GM19463 (cell line): ENCODE measurements around the gene HOXD4.

ENCODE experiments used
- ATAC-seq: cut with Tn5 transposase; IDR thresholded peaks from one replicate; pipeline ENCODE4 v1.9.1; 2021; ENCODE audit warnings: mild to moderate bottlenecking, moderate library complexity; ENCODE audit not compliant: unreplicated experiment

HOXD4 gene

DNA sequence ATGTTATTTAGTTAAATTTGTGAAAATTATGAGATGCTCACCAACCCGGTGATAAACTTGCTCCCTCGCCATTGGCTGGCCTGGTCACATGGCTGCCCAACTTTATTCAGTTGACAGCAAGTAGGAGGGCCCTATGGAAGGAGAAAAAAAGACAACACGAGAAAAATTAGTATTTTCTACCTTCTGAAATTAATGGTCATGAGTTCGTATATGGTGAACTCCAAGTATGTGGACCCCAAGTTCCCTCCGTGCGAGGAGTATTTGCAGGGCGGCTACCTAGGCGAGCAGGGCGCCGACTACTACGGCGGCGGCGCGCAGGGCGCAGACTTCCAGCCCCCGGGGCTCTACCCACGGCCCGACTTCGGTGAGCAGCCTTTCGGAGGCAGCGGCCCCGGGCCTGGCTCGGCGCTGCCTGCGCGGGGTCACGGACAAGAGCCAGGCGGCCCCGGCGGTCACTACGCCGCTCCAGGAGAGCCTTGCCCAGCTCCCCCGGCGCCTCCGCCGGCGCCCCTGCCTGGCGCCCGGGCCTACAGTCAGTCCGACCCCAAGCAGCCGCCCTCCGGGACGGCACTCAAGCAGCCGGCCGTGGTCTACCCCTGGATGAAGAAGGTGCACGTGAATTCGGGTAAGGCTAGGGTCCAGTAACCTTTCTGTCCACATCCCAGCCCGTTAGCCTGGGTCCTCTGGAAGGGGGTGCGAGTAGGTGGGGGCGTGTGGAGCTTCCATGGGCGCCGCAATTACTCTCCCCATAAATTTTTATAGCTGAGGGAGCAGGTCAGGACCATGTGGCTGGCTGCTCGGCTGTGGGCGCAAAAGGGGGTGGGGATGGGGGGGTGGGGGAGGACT lies at the start of gene HOXD4:
HOXD4 (plus strand) TSS at position 109 of the 846 bp plus-strand sequence; CDS start at position 193, 84 bp downstream.
- ATAC-seq = no peak

DNA sequence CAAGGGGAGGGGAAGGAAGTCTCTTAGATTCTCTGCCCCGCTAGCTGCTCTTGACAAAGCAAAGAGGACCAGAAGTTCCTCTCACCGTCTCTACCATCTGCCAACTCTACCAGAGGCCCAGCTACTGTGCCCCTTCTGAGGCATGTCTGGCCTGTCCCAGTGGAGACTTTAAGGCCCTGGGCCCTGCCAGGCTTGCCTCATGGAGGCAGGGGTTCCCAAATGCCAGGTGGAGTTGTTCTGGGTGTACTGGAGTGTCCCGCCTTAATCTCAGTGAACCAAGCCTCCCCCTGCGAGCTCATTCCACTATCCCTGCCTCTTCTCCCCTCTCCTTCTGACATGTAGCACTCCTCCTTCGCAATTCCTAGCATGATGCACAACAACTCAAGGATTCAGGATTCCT lies 49.5 kb upstream of the HOXD4 start:
- no peak for ATAC-seq

DNA sequence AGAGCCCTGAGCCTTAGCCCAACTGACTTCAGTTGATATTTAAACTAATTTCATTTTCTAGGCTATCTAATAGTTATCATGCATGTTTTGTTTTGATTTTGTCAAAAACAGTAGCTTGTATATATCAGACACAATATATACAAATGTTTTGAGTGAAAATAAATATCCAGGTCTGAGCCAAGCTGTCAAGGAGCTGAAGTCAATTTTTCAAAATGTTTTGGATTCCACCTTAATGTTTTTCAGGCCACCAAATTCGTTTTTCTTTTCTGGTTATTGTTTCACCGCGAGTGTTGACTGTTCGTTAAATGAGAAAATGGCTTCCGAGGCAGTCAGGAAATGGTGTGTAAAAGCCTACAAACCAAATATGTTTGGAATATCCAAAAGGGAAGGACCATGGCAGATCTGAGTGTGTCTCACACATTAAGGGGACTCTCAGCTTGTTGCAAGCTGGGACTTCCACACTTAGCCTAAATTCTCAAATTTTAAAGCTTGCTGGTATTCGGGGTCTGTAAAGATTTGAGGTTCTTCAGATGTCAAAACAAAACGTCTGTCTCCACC lies 49.0 kb upstream of the HOXD4 start:
- no peak for ATAC-seq

DNA sequence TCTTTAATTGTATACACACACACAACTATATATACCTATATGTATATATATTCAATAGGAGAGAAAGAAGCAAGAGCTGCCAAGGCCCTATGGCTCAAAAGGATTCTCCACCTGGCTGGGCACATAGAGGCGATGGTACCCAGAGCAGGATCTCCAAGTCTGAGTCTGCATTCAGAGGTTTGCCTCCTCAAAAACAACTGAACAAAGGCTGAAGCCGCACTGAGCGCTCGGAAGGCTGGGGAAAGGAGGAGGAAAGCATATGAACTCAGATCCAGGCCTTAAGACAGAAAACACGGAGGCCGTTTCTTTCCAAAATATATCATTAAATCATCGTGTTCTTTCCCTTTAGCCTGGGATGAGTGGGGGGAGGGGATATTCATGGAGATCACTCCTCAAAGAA lies 48.2 kb upstream of the HOXD4 start:
- ATAC-seq = no peak

DNA sequence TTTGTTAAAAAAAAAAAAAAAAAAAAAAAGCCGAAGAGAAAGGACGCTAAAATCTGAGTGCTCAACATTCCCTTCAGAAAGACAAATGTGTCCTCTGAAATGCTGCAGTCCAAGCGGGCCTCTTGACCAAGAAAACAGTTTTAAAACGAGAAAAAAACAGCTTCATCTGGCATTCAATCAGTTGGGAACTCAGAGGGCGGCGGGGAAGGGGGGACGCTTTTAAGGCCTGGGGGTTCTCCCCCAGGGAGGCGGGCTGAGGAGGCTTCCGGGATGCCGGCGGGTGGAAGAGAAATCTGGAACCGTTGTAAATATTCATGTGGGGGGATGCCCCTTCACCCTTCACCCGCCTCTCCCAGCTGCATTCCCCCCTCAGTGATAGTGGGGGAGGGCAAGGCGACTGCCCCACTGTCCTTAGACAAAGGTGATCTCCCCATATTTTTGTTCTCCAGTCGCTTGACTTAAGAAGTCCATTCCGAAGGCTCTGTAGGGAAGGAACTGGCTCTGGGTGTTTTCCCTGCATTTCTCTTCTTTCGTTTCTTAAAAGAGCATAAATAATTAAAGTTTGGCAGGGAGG lies 47.5 kb upstream of the HOXD4 start:
- no peak for ATAC-seq

DNA sequence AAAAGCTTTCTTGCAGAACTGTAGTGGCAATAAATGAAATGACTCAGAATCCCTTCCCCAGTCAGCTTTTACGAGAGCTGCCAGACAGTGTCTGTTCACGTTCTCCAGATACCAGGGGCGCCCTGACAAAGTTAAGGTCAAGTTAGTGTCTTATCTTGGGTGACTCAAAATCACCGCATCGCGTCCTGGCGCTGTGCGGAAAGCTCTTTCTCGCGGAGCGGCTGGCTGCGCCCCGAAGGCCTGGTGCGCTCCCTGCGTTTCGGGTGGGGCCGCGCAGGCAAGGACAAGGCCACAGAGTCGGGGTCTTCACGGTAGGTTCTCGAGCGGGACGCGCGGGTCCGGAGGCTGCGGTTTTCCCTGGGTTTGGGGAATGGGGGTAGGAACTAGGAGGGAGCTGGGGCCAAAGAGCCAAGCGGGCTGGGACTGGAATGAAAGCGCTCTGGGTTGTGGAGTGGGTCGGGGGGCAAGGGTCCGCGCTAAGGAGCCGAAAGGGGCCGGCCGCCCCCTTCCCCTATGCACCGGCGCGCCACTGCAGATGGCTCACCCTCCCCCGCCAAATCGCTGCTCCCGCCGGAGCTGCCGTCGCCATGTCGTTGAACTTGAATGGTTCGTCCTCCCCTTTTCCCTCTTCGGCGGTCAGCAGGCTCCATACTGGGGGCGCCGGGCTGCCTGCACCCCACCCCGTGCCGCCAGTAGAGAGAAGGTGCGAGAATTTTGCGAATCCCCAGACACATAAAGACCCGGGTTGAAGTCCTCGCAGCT lies 46.9 kb upstream of the HOXD4 start:
- no peak for ATAC-seq

DNA sequence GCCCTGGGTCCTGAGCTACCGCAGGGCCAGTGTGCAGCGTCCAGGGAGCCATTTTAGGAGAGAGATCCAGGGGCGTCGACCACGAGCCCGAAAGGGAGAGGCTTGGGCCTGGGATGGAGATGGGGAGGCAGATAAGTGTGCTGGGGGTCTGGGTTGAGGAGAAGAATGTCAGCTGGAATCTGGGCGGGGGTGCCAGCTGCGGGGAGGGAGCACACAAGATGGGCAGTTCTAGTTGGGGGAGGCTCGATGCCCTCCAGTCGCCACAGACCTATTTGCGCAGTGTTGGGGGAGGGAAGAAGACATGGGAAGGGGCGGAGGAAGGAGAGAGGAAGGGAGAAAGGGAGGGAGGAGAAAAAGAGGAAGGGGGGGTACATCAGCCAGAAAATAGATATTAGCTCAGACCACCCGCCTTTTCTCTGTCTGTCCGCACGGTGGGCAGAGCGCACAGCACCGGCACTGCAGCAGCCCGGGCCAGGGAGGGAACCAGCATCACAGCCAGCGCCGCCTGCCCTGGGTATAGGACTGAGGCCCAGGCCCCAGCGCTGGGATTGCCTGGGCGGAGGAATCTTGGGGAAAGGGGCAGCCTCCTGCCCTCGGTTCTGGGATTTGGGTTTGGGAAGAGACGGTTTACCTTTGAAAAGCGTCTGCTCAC lies 46.1 kb upstream of the HOXD4 start:
- ATAC-seq = no peak

GRCh38 chr2:176105730-176106580 lies 45.4 kb upstream of the HOXD4 start:
- no peak for ATAC-seq

GRCh38 chr2:176106581-176107539 lies 44.5 kb upstream of the HOXD4 start, which contains the start of gene HOXD11:
TSS of gene HOXD11 (plus strand) at chr2:176107280. CDS start at chr2:176107356, 76 bp downstream.
- no peak for ATAC-seq

GRCh38 chr2:176107731-176108181 lies 43.6 kb upstream of the HOXD4 start:
- no peak for ATAC-seq

GRCh38 chr2:176109192-176109901 lies 42.0 kb upstream of the HOXD4 start:
- no peak for ATAC-seq

GRCh38 chr2:176109946-176110345 lies 41.4 kb upstream of the HOXD4 start:
- ATAC-seq = no peak

DNA sequence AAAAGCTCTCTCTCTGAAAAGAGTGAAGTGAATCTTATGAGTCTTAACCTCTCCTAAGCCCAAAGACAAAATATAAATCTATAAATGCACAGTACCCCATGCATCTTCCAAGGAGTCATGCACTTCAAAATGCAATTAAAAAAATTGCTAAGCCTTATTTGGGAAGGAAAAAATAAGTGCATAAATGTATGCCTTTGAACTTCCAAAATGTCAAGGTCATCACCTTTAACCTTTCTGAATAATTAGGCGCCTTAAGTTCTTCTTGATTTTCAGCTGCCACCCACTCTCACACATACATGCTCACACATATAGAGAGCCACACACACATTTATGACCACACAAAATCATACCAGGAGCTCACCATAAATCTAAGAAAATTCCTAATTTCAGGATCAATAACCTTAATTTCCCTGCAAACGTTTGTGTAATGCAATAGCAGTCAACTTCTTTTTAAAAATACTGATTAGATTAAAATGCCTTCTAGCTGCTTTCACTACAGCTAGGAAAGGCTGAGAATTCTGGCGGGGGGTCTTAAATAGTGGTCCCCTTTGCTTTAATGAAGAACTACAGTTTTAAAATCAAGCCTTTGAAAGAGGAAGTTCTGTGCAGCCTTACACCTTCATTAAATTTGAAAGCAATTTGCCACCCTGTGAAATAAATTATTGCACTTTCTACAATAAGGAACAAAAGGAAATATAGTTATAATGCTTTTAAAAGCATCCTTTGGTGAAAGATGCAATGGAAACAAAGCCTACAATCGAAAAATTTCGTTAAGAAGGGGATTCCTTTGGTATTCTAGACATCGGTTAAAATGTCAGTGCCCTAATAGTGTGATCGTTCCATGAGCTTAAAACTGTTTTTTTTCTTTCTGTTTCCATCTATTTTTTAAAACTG lies 40.7 kb upstream of the HOXD4 start:
- ATAC-seq = no peak

GRCh38 chr2:176111309-176111663 lies 40.1 kb upstream of the HOXD4 start:
- no peak for ATAC-seq

GRCh38 chr2:176111846-176112374 lies 39.4 kb upstream of the HOXD4 start:
- no peak for ATAC-seq

- no peak for ATAC-seq
Observed at GRCh38 chr2:176112375-176113302, 38.7 kb upstream of the HOXD4 start.
